ENCODE results near the gene HEYL. TPM values are rescaled to one million over a fixed set of nuclear protein-coding genes. Genes with fewer than 3 reads are reported as not detected.
A peak's percentile ranks its signal among the peaks of the same experiment; 100 is the strongest.

HEYL gene
- total RNA-seq, 1 donor from 2014 or later, result 1.3 TPM

DNA sequence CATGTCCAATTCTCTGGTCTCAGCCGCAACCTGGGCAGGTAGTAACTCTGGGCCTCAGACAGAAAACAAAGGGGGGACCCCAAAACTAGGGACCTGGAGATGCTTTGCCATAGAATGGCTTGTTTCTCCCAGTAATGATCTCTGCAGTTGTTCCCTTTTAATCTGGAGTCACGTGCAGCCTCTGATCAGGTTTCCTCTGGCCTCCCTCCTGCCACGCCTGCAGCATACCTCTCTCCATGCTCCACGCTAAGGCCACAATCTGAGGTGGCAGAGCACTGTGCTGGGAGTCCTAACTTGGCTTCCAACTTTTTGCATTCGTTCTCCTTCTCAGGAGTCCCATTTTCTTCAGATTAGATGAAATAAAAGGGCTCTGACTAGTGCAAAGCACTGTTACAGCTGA is 64.8 kb downstream of the HEYL start:
- Mint-ChIP-seq H3K36me3 (ENCODE audit: low read depth, unreplicated experiment) (peaks cover 30% of the 10 kb centered on the region), H3K9me3 (ENCODE audit: unreplicated experiment) (no peaks in the 10 kb centered on the region), H3K27ac (ENCODE audit: unreplicated experiment) (peak overlapping the region; percentile 70), H3K4me1 (ENCODE audit: unreplicated experiment) (peaks cover 23% of the 10 kb centered on the region), H3K4me3 (ENCODE audit: unreplicated experiment) (peak overlapping the region; percentile 96), H3K27me3 (ENCODE audit: unreplicated experiment) (no peaks in the 10 kb centered on the region)
- no peak for DNase-seq (ENCODE audit: low spot score)
- TF ChIP-seq, protein P1, sequence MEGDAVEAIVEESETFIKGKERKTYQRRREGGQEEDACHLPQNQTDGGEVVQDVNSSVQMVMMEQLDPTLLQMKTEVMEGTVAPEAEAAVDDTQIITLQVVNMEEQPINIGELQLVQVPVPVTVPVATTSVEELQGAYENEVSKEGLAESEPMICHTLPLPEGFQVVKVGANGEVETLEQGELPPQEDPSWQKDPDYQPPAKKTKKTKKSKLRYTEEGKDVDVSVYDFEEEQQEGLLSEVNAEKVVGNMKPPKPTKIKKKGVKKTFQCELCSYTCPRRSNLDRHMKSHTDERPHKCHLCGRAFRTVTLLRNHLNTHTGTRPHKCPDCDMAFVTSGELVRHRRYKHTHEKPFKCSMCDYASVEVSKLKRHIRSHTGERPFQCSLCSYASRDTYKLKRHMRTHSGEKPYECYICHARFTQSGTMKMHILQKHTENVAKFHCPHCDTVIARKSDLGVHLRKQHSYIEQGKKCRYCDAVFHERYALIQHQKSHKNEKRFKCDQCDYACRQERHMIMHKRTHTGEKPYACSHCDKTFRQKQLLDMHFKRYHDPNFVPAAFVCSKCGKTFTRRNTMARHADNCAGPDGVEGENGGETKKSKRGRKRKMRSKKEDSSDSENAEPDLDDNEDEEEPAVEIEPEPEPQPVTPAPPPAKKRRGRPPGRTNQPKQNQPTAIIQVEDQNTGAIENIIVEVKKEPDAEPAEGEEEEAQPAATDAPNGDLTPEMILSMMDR (IDR thresholded peaks at IDR 0.05; ENCODE audit: unreplicated experiment), result no peak

Other genes starting within 250 kb of the HEYL start
- not detected for gene BMP8A, start 148.0 kb downstream of the HEYL start, total RNA-seq (ENCODE audit: unreplicated experiment)
- 254 TPM for gene PABPC4, start 62.9 kb downstream of the HEYL start, total RNA-seq (ENCODE audit: unreplicated experiment)
- gene NT5C1A, start 32.5 kb upstream of the HEYL start, total RNA-seq (ENCODE audit: unreplicated experiment), result not detected
- gene HPCAL4, start 51.8 kb upstream of the HEYL start, total RNA-seq (ENCODE audit: unreplicated experiment), result not detected
- gene PPIE, start 99.2 kb upstream of the HEYL start, total RNA-seq (ENCODE audit: unreplicated experiment), result 38.1 TPM
- gene OXCT2, start 131.7 kb upstream of the HEYL start, total RNA-seq (ENCODE audit: unreplicated experiment), result 0.36 TPM
- 0.10 TPM for gene BMP8B, start 149.2 kb upstream of the HEYL start, total RNA-seq (ENCODE audit: unreplicated experiment)
- gene TRIT1, start 243.9 kb upstream of the HEYL start, total RNA-seq (ENCODE audit: unreplicated experiment), result 16.1 TPM